Activated CD4-positive, alpha-beta T cell treated with anti-CD3 and anti-CD28 coated beads, Interleukin-10, Interleukin-2, amounts not matched to agents 100 ng/mL and 50 ng/mL, durations not matched to agents 16 hours and 8 hours (primary cell): ENCODE data around the gene KIF2C.
"Not testable (repeated sequence)": the region's sequence is repeated elsewhere in the genome, so short reads cannot be mapped to it uniquely, and the experiment has no call there.

Source experiments
- DNase-seq: peaks from one replicate; pipeline ENCODE4 v3.0.0-alpha.2; 2020

Gene KIF2C

GRCh38 chr1:44739307-44740178 lies at the start of gene KIF2C:
Gene KIF2C (plus strand): TSS chr1:44739837. CDS start chr1:44739933, 96 bp downstream.
- DNase-seq, result peak; percentile 98

- peak; percentile 42 for DNase-seq
Observed at GRCh38 chr1:44693159-44693558, 46.5 kb upstream of the KIF2C start.

GRCh38 chr1:44693900-44694299 lies 45.7 kb upstream of the KIF2C start:
- no peak for DNase-seq

- DNase-seq, result no peak
Observed at GRCh38 chr1:44694863-44695478, 44.7 kb upstream of the KIF2C start.

- no peak for DNase-seq
Observed at GRCh38 chr1:44695671-44696070, 44.0 kb upstream of the KIF2C start.

- DNase-seq, result no peak
Observed at GRCh38 chr1:44696101-44696500, 43.5 kb upstream of the KIF2C start.

- DNase-seq, result peak; percentile 57
Observed at GRCh38 chr1:44696789-44697345, 42.8 kb upstream of the KIF2C start.

- DNase-seq, result no peak
Observed at GRCh38 chr1:44698138-44698537, 41.5 kb upstream of the KIF2C start.

GRCh38 chr1:44699375-44699774 lies 40.3 kb upstream of the KIF2C start:
- DNase-seq, result not testable (repeated sequence)

GRCh38 chr1:44700573-44700972 lies 39.1 kb upstream of the KIF2C start:
- no peak for DNase-seq

- DNase-seq, result no peak
Observed at GRCh38 chr1:44701141-44701573, 38.5 kb upstream of the KIF2C start.

GRCh38 chr1:44705470-44705869 lies 34.2 kb upstream of the KIF2C start:
- no peak for DNase-seq

GRCh38 chr1:44705938-44706337 lies 33.7 kb upstream of the KIF2C start:
- no peak for DNase-seq

GRCh38 chr1:44707112-44707881 lies 32.3 kb upstream of the KIF2C start:
- no peak for DNase-seq

- peak; percentile 56 for DNase-seq
Observed at GRCh38 chr1:44707959-44708831, 31.4 kb upstream of the KIF2C start.

- no peak for DNase-seq
Observed at GRCh38 chr1:44713321-44713781, 26.3 kb upstream of the KIF2C start.

- no peak for DNase-seq
Observed at GRCh38 chr1:44714532-44714931, 25.1 kb upstream of the KIF2C start.

- DNase-seq, result peak; percentile 82
Observed at GRCh38 chr1:44714944-44715571, 24.6 kb upstream of the KIF2C start.

GRCh38 chr1:44717156-44717555 lies 22.5 kb upstream of the KIF2C start:
- no peak for DNase-seq

GRCh38 chr1:44717653-44718052 lies 22.0 kb upstream of the KIF2C start:
- no peak for DNase-seq

GRCh38 chr1:44718091-44718490 lies 21.5 kb upstream of the KIF2C start:
- no peak for DNase-seq

- DNase-seq, result no peak
Observed at GRCh38 chr1:44719318-44719717, 20.3 kb upstream of the KIF2C start.
